Measurements from ENCODE around the gene SLC25A38. TPM values are rescaled to one million over a fixed set of nuclear protein-coding genes. Genes with fewer than 3 reads are reported as not detected.
"Not testable (repeated sequence)": the region's sequence is repeated elsewhere in the genome, so short reads cannot be mapped to it uniquely, and the experiment has no call there.

The SLC25A38 gene
- total RNA-seq, 1 donor from 2014 or later = 21.9 TPM

- Histone ChIP-seq H3K27me3 (ENCODE audit: control insufficient read depth, insufficient read depth, low read length) (no peaks in the 10 kb centered on the region), H3K4me3 (ENCODE audit: low read depth, low read length) (no peak overlapping the region), H3K36me3 (ENCODE audit: control insufficient read depth, insufficient read depth, low read length) (peaks cover 24% of the 10 kb centered on the region)
- no peak for TF ChIP-seq CTCF (IDR thresholded peaks at IDR 0.05; ENCODE audit: insufficient read depth, low read length, severe bottlenecking)
- no peak for DNase-seq (ENCODE audit: low read depth)
- no peak for FAIRE-seq
These were observed 26.5 kb downstream of the SLC25A38 start for GRCh38 chr3:39409514-39410136.

- Histone ChIP-seq H3K4me3 (ENCODE audit: low read depth, low read length) (no peak overlapping the region), H3K36me3 (ENCODE audit: control insufficient read depth, insufficient read depth, low read length) (peaks cover 24% of the 10 kb centered on the region), H3K27me3 (ENCODE audit: control insufficient read depth, insufficient read depth, low read length) (no peaks in the 10 kb centered on the region)
- no peak for FAIRE-seq
- no peak for TF ChIP-seq CTCF (IDR thresholded peaks at IDR 0.05; ENCODE audit: insufficient read depth, low read length, severe bottlenecking)
- no peak for DNase-seq (ENCODE audit: low read depth)
These were observed 27.7 kb downstream of the SLC25A38 start for GRCh38 chr3:39410893-39411292.

- H3K4me3 ChIP-seq (ENCODE audit: low read depth, low read length) = no peak overlapping the region
- FAIRE-seq = no peak
- H3K36me3 ChIP-seq (ENCODE audit: control insufficient read depth, insufficient read depth, low read length) = peaks cover 22% of the 10 kb centered on the region
These were observed 29.6 kb downstream of the SLC25A38 start for GRCh38 chr3:39412668-39413260.

GRCh38 chr3:39413691-39414420 lies 30.7 kb downstream of the SLC25A38 start:
- DNase-seq (ENCODE audit: low read depth) (no peak), FAIRE-seq (no peak)
- no peak overlapping the region for H3K4me3 ChIP-seq (ENCODE audit: low read depth, low read length)
- no peaks in the 10 kb centered on the region for H3K27me3 ChIP-seq (ENCODE audit: control insufficient read depth, insufficient read depth, low read length)
- no peak for TF ChIP-seq CTCF (IDR thresholded peaks at IDR 0.05; ENCODE audit: insufficient read depth, low read length, severe bottlenecking)
- peaks cover 16% of the 10 kb centered on the region for H3K36me3 ChIP-seq (ENCODE audit: control insufficient read depth, insufficient read depth, low read length)

More at GRCh38 chr3:39412668-39413260, 29.6 kb downstream of the SLC25A38 start:
- H3K27me3 ChIP-seq (ENCODE audit: control insufficient read depth, insufficient read depth, low read length) = no peaks in the 10 kb centered on the region
- no peak for DNase-seq (ENCODE audit: low read depth)
- TF ChIP-seq CTCF (IDR thresholded peaks at IDR 0.05; ENCODE audit: insufficient read depth, low read length, severe bottlenecking) = no peak

- DNase-seq (ENCODE audit: low read depth) (no peak), FAIRE-seq (no peak)
- Histone ChIP-seq H3K27me3 (ENCODE audit: control insufficient read depth, insufficient read depth, low read length) (no peaks in the 10 kb centered on the region), H3K36me3 (ENCODE audit: control insufficient read depth, insufficient read depth, low read length) (peaks cover 16% of the 10 kb centered on the region), H3K4me3 (ENCODE audit: low read depth, low read length) (no peak overlapping the region)
- no peak for TF ChIP-seq CTCF (IDR thresholded peaks at IDR 0.05; ENCODE audit: insufficient read depth, low read length, severe bottlenecking)
These were observed 31.3 kb downstream of the SLC25A38 start for GRCh38 chr3:39414421-39414907.

- H3K36me3 ChIP-seq (ENCODE audit: control insufficient read depth, insufficient read depth, low read length) = peaks cover 12% of the 10 kb centered on the region
- H3K4me3 ChIP-seq (ENCODE audit: low read depth, low read length); DNase-seq (ENCODE audit: low read depth); FAIRE-seq; H3K27me3 ChIP-seq (ENCODE audit: control insufficient read depth, insufficient read depth, low read length): not testable (repeated sequence)
These were observed 32.1 kb downstream of the SLC25A38 start for GRCh38 chr3:39415302-39415701.
